WTC11 (cell line): ENCODE measurements around the gene PLXNA2. TPM values are rescaled to one million over a fixed set of nuclear protein-coding genes. Genes with fewer than 3 reads are reported as not detected.

Experiments used
- ATAC-seq: fragments of 200-7000 bp; cut with Tn5 transposase; 2 replicates; pipeline ENCODE4 v1.10.0; 2021; ENCODE audit warnings: mild to moderate bottlenecking, moderate library complexity
- CTCF ChIA-PET: fragments of 300-600 bp; sonication (Branson Sonifier 250); formaldehyde crosslinking; loops from one replicate; lab custom pipeline; 2021; ENCODE audit warnings: antibody characterized with exemption; lab: Charles Lee
- POLR2A ChIA-PET: fragments of 350-600 bp; sonication (Branson Sonifier 250); formaldehyde crosslinking; loops from one replicate; lab custom pipeline; 2021; ENCODE audit warnings: antibody characterized with exemption; lab: Charles Lee
- DNase-seq: peaks from one replicate; pipeline ENCODE4 v3.0.0; 2021; ENCODE audit warnings: low spot score
- H3K27ac Mint-ChIP-seq: 2 replicates; pipeline ENCODE4 v1.8.0; 2021; ENCODE audit warnings: mixed read lengths
- H3K27me3 Mint-ChIP-seq: 2 replicates; pipeline ENCODE4 v1.8.0; 2021; ENCODE audit warnings: low read depth, mild to moderate bottlenecking, moderate library complexity, mixed read lengths
- H3K36me3 Mint-ChIP-seq: 2 replicates; pipeline ENCODE4 v1.8.0; 2021; ENCODE audit warnings: mixed read lengths
- H3K4me1 Mint-ChIP-seq: 2 replicates; pipeline ENCODE4 v1.8.0; 2022; ENCODE audit warnings: mixed read lengths
- H3K4me3 Mint-ChIP-seq: 2 replicates; pipeline ENCODE4 v1.8.0; 2021; ENCODE audit warnings: mild to moderate bottlenecking, moderate library complexity, mixed read lengths
- H3K9me3 Mint-ChIP-seq: 2 replicates; pipeline ENCODE4 v1.8.0; 2021; ENCODE audit warnings: mixed read lengths
- ATF1 ChIP-seq: sonication (generic); formaldehyde crosslinking; IDR thresholded peaks from 2 replicates; pipeline ENCODE4 v1.8.1; 2023; ENCODE audit warnings: mild to moderate bottlenecking, moderate library complexity, missing genetic modification reagents
- ATF2 ChIP-seq: sonication (generic); formaldehyde crosslinking; IDR thresholded peaks from 2 replicates; pipeline ENCODE4 v1.8.1; 2022; ENCODE audit warnings: low read depth, missing genetic modification reagents, borderline replicate concordance
- ELF4 ChIP-seq: sonication (generic); formaldehyde crosslinking; IDR thresholded peaks from 2 replicates; pipeline ENCODE4 v1.8.1; 2022; ENCODE audit warnings: low read depth, mild to moderate bottlenecking, moderate library complexity, missing genetic modification reagents
- ERG ChIP-seq: fragments of 250-450 bp; sonication (Bioruptor Pico); IDR thresholded peaks from 2 replicates; pipeline ENCODE4 v1.8.0; 2021; ENCODE audit warnings: mild to moderate bottlenecking
- FOXJ3 ChIP-seq: sonication (generic); formaldehyde crosslinking; IDR thresholded peaks from 2 replicates; pipeline ENCODE4 v1.9.0; 2021; ENCODE audit warnings: missing genetic modification reagents, mild to moderate bottlenecking, borderline replicate concordance
- IRF2 ChIP-seq: sonication (generic); formaldehyde crosslinking; IDR thresholded peaks from 2 replicates; pipeline ENCODE4 v1.8.0; 2022; ENCODE audit warnings: low read depth, missing genetic modification reagents, borderline replicate concordance
- JAZF1 ChIP-seq: fragments of 250-450 bp; sonication (Bioruptor Pico); IDR thresholded peaks from 2 replicates; pipeline ENCODE4 v1.9.0; 2021; ENCODE audit warnings: moderate library complexity, mild to moderate bottlenecking, inconsistent platforms
- KAT7 ChIP-seq: sonication (generic); formaldehyde crosslinking; IDR thresholded peaks from 2 replicates; pipeline ENCODE4 v1.8.1; 2023; ENCODE audit warnings: missing genetic modification reagents, mild to moderate bottlenecking, borderline replicate concordance
- MXD4 ChIP-seq: fragments of 250-450 bp; sonication (Bioruptor Pico); IDR thresholded peaks from 2 replicates; pipeline ENCODE4 v1.8.0; 2021; ENCODE audit warnings: mild to moderate bottlenecking, moderate library complexity, borderline replicate concordance
- TCF7 ChIP-seq: sonication (generic); formaldehyde crosslinking; IDR thresholded peaks from 2 replicates; pipeline ENCODE4 v1.8.0; 2022; ENCODE audit warnings: mild to moderate bottlenecking, low read depth, missing genetic modification reagents, moderate library complexity
- ZNF232 ChIP-seq: sonication (generic); formaldehyde crosslinking; IDR thresholded peaks from 2 replicates; pipeline ENCODE4 v1.8.0; 2022; ENCODE audit warnings: mild to moderate bottlenecking, missing genetic modification reagents
- total RNA-seq: library from RNA; stranded (reverse); gene quantifications from 3 replicates; pipeline ENCODE4 v1.2.3, GENCODE V29; 2021
- TF ChIP-seq, protein P1 (sequence below): fragments of 250-450 bp; sonication (Bioruptor Pico); conservative IDR thresholded peaks from 2 replicates; pipeline ENCODE4 v1.9.0; 2021; ENCODE audit warnings: mild to moderate bottlenecking
- TF ChIP-seq, protein P2 (sequence below): fragments of 250-450 bp; sonication (Bioruptor Pico); IDR thresholded peaks from 2 replicates; pipeline ENCODE4 v1.9.0; 2021; ENCODE audit warnings: mild to moderate bottlenecking

The PLXNA2 gene
- total RNA-seq, 1 experiment from 2014 or later: 4.2 TPM

DNA sequence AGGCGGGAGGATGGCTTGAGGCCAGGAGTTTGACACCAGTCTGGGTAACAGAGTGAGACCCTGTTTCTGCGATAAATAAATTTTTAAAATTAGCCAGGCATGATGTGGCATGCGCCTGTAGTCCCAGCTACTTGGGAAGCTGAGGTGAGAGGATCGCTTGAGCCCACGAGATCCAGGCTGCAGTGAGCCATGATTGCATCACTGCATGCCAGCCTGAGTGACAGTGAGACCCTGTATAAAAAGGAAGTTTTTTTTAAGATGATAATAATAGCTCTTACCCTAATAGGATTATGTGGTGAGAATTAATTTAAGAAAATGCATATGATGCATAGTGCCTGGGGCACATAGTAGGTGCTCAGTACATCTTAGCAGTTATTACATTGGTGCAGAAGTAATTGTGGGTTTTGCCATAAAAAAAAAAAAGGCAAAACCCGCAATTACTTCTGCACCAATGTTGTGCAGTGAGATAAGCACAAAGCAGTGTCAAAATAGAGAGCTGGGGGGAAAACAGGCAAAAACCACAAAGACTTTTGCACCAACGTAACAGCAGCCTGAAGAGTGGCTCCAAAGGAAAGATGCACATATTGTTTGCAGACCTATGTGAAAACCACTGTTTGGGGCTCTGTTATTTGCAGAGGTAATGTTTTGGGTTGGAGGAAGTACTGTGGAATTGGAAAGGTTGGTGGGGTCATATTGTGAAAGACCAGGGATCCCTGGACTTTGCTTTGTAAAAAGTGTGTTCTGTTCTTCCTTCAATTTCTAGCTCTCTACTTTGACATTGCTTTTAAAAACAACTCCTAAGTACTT, 72.4 kb downstream of the PLXNA2 start (continued):
- TF ChIP-seq, protein P1, sequence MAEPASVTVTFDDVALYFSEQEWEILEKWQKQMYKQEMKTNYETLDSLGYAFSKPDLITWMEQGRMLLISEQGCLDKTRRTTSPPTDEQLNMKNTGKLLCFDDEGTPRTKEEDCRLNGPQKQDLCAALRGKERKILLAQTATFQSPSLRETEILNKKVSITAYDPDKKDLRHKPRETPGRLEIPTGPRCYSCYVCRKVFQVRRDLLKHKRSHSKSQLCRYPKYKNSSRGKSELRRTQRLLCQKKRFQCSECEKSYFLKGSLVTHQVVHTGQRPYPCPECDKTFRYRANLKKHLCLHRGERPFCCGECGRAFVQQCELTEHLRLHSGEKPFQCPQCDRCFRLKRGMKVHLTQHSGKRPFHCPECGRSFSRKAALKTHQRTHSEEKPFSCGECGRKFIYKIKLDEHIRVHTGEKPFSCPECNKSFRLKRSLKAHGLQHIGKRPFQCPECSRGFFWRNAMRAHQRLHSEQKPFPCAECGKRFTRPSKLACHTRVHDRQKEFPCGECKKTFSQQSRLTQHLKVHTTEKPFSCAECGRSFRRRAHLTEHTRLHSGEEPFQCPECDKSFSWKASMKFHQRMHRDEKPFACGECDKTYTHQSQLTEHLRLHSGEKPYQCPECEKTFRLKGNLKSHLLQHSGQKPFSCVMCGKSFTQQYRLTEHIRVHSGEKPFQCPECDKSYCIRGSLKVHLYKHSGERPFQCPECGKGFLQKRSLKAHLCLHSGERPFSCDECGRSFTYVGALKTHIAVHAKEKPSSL (CRISPR knock-in tag): no peak
- TF ChIP-seq ATF2 (CRISPR knock-in tag): no peak
- TF ChIP-seq IRF2 (CRISPR knock-in tag): no peak
- no peak for TF ChIP-seq ERG (CRISPR knock-in tag)

GRCh38 chr1:208170252-208170651, 73.9 kb downstream of the PLXNA2 start:
- TF ChIP-seq TCF7 (no peak), JAZF1 (no peak), ERG (CRISPR knock-in tag) (no peak), ZNF232 (CRISPR knock-in tag) (no peak), KAT7 (CRISPR knock-in tag) (no peak), ATF1 (CRISPR knock-in tag) (no peak), ELF4 (CRISPR knock-in tag) (no peak), MXD4 (CRISPR knock-in tag) (no peak), FOXJ3 (CRISPR knock-in tag) (no peak)
- TF ChIP-seq, protein P2, sequence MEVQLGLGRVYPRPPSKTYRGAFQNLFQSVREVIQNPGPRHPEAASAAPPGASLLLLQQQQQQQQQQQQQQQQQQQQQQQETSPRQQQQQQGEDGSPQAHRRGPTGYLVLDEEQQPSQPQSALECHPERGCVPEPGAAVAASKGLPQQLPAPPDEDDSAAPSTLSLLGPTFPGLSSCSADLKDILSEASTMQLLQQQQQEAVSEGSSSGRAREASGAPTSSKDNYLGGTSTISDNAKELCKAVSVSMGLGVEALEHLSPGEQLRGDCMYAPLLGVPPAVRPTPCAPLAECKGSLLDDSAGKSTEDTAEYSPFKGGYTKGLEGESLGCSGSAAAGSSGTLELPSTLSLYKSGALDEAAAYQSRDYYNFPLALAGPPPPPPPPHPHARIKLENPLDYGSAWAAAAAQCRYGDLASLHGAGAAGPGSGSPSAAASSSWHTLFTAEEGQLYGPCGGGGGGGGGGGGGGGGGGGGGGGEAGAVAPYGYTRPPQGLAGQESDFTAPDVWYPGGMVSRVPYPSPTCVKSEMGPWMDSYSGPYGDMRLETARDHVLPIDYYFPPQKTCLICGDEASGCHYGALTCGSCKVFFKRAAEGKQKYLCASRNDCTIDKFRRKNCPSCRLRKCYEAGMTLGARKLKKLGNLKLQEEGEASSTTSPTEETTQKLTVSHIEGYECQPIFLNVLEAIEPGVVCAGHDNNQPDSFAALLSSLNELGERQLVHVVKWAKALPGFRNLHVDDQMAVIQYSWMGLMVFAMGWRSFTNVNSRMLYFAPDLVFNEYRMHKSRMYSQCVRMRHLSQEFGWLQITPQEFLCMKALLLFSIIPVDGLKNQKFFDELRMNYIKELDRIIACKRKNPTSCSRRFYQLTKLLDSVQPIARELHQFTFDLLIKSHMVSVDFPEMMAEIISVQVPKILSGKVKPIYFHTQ (CRISPR knock-in tag): no peak
- Mint-ChIP-seq H3K27me3 (no peaks in the 10 kb centered on the region), H3K27ac (no peak overlapping the region), H3K36me3 (no peaks in the 10 kb centered on the region), H3K4me1 (peaks cover 46% of the 10 kb centered on the region), H3K4me3 (no peak overlapping the region), H3K9me3 (no peaks in the 10 kb centered on the region)
- POLR2A ChIA-PET: no interaction called here
- DNase-seq: no peak
- ATAC-seq: no peak
- CTCF ChIA-PET: no interaction called here
